Cardiac fibroblast (primary cell): ENCODE results near the gene MAN1C1.

Experiments used
- DNase-seq, 2 donors: peaks; one replicate each; pipeline versions ENCODE4 v3.0.0 to v3.0.0-alpha.2; 2010; ENCODE audit warnings: low read depth in 2 of 2
- H3K4me3 ChIP-seq, 2 donors: replicated peaks in 1 of 2; 1 replicate in 1 of 2; 2 replicates in 1 of 2; pipeline ENCODE4 v1.5.1; 2011; ENCODE audit warnings: low read depth in 2 of 2, low read length in 2 of 2, mild to moderate bottlenecking in 2 of 2, moderate library complexity in 1 of 2
- TF ChIP-seq, protein P1 (sequence below): IDR thresholded peaks from one replicate; pipeline ENCODE4 v1.5.1; 2011; ENCODE audit warnings: low read depth, mild to moderate bottlenecking, low read length, inconsistent platforms

Gene MAN1C1

DNA sequence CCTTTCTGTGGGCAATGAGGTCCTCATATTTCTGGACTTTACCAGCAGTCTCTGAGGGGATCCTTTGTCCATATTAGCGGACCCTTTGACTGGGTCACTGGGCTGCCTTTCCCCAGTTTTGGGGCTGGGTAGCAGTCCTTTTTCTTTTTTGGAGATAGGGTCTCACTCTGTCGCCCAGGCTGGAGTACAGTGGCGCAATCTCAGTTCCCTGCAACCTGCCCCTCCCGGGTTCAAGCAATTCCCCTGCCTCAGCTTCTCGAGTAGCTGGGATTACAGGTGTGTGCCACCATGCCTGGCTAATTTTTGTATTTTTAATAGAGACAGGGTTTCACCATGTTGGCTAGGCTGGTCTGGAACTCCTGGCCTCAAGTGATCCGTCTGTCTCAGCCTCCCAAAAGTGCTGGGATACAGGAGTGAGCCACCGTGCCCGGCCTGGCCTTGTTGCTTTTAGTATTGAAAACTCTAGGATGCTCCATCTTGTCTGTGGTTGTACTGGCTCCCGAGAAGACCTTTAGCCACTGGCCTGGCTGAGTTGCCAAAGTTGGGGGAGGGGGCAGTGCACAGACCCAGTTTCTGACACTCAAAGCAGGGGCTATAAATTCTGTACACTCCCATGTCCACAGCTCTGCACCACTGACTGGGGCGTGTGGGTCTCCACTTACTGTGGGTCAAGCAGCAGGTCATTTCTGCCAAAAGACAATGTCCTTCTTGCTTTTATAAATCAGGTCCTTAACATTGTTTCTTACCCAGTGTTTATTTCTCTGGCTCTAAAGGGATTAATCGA lies 33.1 kb downstream of the MAN1C1 start:
- no peak overlapping the region for H3K4me3 ChIP-seq
- DNase-seq, result no peak
- TF ChIP-seq, protein P1, sequence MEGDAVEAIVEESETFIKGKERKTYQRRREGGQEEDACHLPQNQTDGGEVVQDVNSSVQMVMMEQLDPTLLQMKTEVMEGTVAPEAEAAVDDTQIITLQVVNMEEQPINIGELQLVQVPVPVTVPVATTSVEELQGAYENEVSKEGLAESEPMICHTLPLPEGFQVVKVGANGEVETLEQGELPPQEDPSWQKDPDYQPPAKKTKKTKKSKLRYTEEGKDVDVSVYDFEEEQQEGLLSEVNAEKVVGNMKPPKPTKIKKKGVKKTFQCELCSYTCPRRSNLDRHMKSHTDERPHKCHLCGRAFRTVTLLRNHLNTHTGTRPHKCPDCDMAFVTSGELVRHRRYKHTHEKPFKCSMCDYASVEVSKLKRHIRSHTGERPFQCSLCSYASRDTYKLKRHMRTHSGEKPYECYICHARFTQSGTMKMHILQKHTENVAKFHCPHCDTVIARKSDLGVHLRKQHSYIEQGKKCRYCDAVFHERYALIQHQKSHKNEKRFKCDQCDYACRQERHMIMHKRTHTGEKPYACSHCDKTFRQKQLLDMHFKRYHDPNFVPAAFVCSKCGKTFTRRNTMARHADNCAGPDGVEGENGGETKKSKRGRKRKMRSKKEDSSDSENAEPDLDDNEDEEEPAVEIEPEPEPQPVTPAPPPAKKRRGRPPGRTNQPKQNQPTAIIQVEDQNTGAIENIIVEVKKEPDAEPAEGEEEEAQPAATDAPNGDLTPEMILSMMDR, result no peak

- H3K4me3 ChIP-seq, result no peak overlapping the region
- no peak for DNase-seq
- TF ChIP-seq, protein P1, result no peak
These were observed 33.6 kb downstream of the MAN1C1 start for GRCh38 chr1:25650289-25650576.

DNA sequence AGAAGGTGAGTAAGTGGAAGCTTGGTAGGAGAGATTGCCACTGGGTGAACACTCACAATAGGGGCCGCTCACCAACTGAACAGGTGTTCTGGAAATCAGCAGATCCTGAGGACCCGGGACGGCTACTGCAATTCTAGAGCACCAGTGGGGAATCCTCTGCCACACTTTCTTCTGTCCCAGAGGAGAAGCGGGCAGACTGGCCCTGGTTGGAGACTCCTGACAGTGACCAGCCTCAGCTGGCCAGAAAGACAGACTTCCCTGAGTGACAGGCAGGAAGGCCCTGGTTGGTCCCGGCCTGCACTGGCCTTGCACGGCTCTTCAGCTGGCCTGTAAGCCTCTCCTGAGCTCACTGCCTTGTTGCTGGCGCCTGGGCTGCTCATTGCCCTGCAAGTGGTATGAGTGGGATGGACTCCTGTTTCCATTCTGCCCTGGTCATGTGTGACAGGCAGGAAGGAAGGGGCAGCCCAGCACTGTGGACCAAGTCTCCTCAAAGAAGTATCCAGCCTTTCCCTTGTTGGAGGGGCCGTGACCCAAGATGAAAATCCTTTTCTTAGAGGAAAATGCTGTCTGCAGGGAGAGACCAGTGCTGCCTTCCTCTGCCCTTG lies 34.5 kb downstream of the MAN1C1 start:
- TF ChIP-seq, protein P1, result no peak

DNA sequence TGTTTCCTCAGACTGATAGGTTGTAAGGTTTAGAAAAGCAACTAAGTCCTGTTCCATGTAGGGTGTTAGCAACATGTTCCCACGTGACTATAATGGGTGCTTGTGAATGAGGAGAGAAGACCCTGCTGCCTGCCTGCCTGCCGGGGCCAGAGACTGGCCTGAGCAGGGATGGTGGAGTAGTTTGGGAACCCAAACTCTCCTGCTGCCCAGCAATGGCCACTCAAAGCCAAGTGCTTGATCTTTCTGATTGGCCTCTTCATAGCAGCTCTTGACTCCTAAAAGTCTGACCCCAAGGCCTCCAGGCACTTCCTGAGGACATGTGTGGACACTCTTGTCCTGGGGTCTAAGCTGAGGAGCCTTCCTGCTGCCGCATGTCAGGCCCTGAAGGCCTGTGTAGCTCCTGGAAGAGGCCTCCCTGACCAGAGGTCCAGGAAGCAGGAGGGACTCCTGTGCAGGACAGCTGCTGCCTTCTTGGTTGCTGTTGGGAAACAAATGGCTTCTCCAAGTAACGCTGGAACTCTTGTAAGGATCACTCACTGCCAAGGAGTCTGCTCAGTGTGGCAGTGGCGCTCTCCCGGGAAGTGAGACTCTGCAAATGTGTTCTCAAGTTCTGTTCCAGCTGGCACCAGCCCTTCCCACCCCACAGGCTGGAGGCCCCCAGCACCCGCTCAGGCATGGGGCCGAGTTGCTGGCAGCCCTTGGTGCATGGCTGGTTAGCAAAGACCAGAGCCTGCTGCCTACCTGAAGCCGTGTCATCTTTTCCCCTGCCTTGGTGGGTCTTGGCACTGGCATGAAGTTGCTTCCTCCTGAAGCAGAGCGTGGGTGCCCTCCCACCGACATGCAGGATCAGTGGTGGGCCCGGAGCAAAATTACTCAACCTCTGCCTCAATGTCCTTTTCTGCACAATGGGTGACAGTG lies 35.5 kb downstream of the MAN1C1 start:
- no peak overlapping the region for H3K4me3 ChIP-seq
- TF ChIP-seq, protein P1, result no peak
- no peak for DNase-seq

More for the DNA sequence above, 34.5 kb downstream of the MAN1C1 start:
- H3K4me3 ChIP-seq, result no peak overlapping the region
- DNase-seq, result no peak

- DNase-seq, result no peak
- TF ChIP-seq, protein P1, result no peak
- no peak overlapping the region for H3K4me3 ChIP-seq
These were observed 37.0 kb downstream of the MAN1C1 start for GRCh38 chr1:25653558-25653957.

- no peak for DNase-seq
- TF ChIP-seq, protein P1, result no peak
- H3K4me3 ChIP-seq, result no peak overlapping the region
These were observed 37.6 kb downstream of the MAN1C1 start for GRCh38 chr1:25654109-25654660.
